UCSD-AML1 (cell line): ENCODE measurements around the gene ADD3.
"Not testable (repeated sequence)": the region's sequence is repeated elsewhere in the genome, so short reads cannot be mapped to it uniquely, and the experiment has no call there.

Experiments
- DNase-seq: peaks from one replicate; lab custom pipeline; 2025; ENCODE audit not compliant: unreplicated experiment; lab: John Stamatoyannopoulos, UW

ADD3 gene

DNA sequence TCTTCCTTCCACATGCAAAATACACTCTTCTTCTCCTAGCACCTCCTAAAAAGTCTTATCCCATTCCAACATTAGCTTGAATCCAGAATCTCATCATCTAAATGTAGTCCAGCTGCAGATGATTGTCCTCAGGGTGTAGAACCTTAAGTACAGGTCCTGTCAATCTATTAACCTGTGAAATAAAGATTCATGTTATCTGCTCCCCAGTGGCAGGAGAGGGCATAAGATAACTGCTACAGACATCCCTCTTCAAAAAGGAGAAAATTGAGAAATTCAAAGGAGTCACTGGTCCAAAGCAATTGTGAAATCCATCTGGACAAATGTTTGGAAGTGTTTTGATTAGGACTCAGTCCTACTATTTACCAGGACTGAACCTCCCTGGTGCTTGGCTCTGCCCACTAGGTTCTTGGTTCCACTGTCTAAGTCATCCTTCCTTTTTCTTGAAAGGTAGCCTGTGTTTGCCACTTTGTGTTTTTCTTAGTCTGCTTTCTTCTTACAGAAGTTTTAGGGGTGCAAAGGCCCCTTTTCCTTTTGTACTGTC, 96.2 kb downstream of the ADD3 start:
- no peak for DNase-seq

DNA sequence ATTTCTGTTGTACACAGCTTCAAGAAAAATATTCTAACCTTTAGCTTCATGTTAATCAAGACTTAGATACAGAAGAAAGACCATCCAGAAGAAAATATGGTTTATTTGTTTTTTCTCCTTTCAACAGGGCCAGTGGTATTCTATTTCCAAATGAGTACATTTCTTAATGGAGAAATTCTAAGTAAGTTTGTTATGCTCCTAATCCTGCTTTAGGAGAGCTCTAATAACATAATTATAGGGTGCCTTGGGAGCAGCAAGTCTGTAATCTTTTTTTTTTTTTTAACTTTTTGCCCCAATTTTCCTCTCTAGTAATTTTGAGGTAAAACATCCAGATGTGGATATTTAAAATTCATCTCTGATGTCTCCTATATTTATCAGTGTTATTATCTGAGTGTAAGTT, 98.1 kb downstream of the ADD3 start:
- no peak for DNase-seq

DNA sequence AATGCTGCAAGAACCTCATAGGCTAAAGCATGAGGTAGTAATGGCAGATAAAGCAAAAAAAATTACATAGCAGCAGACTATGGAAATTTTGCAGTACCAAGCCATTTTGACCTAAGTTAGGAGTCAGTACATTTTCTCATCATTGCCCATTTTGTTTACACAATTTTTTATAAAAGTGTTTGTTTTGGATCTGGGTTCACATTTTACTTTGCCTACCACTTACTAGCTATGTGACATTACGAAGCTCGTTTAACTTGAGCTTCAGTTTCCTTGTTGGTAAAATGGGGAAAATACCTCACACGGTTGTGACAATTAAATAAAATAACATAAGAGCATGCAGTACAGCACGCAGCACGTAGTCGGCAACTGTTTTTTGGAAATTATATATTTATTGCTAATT, 99.6 kb downstream of the ADD3 start:
- DNase-seq: no peak

DNA sequence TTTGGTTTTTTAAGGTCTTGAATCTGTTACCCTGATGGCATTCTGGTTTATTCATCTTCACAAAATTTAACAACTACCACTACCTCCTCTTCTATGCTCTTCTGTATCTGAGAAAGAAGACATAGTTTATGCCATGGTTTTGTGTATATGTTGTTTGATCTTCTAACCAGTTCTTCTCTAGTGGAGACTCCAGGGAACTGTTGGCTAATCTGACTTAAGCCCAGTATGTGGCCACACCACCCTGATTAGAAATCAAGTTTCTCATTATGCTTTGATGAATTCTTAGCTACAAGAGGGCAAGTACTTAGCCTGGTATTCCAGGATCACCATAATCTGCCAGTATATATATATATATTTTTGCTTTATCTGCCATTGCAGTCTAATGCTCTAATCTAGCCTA, 100.1 kb downstream of the ADD3 start:
- no peak for DNase-seq

DNA sequence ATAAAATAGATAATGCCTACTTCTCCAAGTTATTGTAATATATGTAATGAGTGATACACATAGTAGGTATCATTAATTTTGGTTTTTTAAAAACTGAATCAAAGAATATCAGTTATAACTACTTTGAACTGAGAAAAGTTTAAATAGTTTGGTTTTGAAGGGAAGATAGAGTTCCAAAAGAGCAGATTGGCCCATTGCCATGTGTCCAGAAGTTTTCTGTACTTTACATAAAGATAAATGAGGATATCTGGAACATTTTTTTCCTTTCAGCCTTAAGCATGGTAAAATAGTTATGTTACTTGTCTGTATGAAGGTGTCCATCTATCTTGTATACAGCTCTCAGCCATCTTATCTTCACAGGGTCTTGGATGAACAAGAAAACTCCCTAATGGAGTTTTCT, 101.7 kb downstream of the ADD3 start:
- DNase-seq: no peak

DNA sequence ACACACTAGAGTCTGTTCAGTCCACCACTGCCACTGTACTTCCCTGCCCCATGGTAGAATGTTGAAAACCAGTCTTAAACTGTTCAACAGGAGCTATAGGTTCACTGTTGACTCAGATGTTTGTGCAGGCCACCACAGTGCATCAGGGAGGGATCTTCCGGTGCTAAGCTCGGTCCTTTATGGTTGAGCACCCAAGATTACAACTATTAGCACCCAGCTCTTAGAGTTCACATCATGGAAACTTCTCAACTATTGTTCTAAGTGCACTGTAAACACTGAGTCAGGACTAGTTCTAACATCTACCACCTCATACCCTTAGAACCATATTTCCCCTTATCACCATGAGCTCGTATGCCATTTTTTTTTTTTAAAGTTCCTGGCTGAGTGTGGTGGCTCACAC, 102.6 kb downstream of the ADD3 start:
- DNase-seq: no peak

DNA sequence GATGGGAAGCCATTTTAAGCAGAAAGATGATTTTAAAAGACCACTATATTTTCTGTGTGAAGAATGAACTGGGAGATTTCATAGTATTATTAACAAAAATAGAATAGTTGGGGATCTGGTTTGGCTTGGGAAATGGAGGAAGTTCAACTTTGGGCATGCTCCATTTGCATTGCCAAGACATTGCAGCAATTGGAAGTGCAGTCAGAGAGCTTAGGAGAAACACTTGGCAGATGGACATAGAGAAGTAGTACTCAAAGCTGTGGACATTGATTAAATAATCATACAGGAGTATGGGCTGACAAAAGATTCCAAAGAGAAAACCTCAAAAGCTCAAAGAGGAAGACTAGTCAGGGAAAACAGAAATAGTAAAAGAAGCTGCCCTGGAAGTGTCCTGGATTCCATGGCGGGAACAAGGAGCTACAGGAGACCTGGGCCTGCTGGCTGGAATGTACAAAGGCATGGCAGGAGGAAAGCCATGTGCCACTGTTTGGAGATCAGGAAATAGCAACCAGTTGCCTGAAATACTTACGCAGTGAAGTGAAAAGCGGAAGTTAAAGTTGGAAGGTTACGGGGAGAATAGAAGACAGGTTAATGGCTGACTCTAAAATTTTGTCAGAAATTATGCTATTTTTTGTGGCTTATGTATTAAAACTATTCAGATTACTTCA, 106.0 kb downstream of the ADD3 start:
- DNase-seq: no peak

DNA sequence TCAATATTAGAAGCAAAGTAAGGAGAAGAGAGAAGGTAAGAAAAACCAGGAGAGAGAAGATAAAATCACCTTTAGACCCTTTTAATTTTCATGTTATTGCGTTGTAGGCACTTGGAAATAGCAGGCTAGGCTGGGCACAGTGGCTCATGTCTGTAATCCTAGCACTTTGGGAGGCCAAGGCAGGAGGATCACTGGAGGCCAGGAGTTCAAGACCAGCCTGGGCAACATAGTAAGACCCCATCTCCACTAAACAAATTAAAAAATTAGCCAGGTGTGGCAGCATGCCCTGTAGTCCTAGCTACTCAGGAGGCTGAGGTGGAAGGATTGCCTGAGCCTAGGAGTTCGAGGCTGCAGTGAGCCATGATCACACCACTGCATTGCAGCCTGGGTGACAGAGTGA, 106.9 kb downstream of the ADD3 start:
- not testable (repeated sequence) for DNase-seq

DNA sequence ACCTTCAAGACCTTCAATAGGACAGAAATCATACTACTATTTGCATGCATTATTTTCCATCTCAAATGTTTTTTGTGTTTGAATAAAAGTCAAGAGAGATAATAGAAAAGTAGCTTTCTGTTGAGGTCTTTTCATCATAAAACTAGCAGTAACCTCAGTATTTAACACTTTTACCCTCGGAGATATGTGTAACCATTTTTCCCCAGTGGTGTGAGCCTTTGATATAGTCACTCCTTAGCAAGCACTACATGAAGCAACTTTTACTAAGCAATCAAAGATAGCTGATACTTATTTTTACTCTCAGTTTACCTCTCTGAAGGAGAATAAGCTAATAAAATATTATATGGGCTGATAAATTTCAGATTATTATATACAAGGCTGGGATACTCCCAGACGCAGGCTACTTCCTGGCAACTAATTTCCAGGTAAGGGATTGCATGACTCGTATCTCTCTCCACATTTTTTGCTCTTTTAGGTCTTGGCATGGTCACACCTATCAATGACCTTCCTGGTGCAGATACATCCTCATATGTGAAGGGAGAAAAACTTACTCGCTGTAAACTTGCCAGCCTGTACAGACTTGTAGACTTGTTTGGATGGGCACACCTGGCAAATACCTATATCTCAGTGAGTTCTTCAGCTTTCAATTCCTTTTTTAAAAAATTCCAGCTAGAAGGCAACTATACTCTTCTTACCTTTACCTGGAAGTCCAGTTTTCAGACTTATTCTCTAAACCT, 108.2 kb downstream of the ADD3 start:
- no peak for DNase-seq

DNA sequence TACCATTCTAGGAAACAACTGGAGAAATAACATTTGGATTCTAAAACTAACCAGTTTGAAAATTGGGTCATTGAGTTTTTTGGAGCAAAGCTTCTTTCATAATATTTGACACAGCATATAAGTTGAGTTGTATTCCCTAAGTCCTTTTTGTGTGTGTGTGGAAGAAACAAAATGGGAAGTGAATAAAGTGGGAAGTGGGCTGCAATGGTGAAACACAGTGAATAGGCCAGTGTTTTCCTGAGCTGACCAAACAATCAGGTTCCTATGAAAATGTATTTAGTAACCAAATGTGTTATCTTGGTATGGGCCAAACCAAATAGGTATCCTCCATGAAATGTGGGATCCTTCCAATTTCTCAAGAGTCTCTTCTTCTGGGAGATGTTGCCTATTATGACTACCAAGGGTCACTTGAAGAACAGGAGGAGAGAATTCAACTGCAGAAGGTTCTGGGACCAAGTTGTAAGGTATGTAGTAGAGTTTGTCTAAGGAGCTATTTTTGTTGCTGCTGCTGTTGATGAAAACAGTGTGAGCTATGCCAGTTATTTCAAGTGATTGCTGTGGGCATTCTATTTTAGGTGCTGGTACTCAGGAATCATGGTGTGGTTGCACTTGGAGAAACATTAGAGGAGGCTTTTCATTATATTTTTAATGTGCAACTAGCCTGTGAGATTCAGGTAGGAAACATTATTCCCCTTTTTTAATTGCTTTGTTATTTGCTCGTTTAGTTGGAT, 111.3 kb downstream of the ADD3 start:
- no peak for DNase-seq

DNA sequence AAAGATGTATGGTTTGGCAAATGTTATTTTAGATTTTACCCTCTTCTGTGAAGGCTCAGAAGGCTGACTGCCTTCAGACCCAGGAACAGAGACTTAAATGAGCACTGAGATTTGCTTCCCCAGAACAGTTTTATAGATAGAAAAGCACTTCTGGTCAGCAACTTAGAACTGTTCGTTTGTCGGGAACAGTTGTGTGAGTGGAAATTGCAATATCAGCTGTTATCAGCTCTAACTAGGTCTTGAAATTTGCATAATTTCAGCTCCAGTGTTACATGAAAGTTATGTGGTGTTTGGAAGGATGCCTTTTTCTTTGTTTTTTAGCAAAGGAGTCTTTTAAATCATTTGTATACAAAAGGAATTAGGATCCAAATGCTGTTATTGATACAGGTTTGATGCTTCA, 115.8 kb downstream of the ADD3 start:
- no peak for DNase-seq

DNA sequence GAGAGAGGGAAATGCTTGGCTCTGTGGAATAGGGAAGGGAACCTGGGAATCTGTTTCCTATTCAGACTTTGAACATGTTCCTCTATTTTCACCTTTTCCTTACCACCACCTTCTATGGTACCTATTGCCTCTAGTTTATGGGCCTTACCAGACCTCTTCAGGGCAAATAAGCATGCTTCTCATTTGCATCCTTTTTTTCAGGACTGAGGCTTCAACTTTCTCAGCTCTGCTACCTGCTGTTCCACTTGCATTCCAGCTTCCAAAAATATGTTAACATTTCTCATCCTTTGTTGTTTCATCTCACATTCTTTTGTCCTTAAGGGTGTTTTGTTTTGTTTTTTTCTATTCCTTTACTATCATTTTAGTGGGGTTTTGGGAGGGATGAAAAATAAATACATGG, 121.7 kb downstream of the ADD3 start:
- DNase-seq: no peak

DNA sequence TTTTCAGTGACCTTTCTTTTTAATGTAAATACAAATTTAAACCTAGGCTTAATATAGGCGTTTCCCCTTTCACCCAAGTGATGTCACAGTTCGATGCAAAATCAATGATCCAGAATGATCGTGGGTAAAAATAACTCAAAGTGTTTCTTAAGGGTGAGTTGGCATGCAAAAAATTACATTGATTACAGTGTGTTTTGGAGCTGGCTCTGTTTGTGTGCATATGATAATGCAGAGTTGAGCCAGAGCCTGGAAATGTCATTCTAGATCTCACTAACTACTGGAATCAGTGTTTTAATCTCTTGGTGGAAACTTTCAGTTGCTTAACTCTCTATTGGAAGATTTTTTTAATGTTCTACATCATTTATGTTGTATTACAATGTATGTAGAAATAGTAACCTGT, 127.1 kb downstream of the ADD3 start:
- no peak for DNase-seq

DNA sequence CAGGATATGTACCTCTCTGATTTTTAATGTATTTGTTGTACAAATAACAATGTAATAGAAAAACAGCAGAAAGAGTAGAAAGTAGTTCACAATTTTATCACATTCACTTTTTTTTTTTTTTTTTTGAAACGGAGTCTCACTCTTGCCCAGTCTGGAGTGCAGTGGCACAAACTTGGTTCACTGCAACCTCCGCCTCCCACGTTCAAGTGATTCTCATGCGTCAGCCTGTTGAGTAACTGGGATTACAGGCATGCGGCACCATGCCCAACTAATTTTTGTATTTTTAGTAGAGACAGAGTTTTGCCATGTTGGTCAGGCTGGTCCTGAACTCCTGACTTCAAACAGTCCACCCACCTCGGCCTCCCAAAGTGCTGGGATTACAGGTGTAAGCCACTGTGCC, 128.1 kb downstream of the ADD3 start:
- DNase-seq: not testable (repeated sequence)

DNA sequence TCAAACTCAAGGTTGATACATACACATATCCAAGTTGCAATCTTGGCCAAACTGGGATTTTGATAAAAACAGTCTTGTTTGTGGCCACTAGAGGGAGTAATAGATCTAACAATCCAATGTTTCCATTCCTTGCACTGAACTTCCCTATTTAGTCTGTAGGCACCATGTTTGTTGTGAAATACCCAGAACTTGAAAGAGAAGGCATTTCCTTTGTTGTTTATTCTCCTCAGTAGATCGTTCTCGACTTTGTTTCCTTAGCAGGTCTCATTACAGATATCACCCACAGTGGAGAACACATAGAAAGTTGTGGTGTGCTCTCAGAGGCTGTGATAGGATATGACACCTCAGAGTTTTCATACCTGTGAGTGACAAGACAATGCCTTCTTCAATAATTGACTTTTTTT, 129.4 kb downstream of the ADD3 start:
- DNase-seq: no peak

DNA sequence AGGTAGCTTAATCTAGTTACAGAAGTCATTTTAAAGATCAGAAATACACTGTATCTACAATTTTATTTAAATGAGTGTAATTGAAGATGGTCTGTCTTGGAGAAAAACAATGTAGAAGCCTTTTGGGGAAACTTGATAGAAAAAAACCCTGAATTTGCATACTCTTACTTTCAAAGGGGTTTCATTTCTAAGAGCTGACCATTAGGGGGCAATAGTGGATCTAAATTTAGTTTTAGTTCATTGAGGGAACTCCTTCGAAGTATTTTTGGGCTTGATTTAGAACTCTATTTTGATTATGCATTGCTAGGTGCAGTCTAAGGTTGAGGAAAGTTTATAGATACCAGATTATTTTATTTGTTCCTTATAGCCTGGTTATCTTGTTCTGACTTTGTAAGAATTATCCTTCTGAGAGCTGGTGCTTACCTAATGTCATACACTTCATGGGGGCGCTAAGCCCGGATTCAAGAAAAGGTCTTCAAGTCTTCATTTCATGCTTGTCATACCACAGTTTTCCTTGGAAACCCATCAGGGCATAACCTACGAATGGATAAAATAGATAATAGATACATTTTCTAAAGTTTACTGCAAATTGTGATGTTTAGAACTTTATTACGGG, 130.5 kb downstream of the ADD3 start:
- DNase-seq: no peak

DNA sequence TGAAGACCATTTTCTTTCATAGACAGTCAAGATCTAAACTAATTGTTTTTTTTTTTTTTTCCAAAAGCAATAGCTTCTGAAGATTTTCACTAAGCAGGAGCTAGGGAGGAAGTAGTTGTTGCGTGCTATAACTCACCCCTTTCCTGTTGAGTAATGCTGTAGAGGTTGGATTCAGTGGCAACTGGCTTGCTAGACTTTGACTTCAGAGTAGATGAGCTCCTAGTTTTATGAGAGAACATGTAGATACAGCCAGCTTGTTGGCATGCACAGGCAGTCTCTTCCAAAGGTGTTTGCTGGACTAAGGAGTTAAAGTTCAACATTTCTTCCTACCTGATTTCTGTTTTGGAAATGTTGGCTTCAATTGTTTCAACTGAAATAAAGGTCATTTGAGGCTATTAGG, 133.4 kb downstream of the ADD3 start:
- DNase-seq: no peak

DNA sequence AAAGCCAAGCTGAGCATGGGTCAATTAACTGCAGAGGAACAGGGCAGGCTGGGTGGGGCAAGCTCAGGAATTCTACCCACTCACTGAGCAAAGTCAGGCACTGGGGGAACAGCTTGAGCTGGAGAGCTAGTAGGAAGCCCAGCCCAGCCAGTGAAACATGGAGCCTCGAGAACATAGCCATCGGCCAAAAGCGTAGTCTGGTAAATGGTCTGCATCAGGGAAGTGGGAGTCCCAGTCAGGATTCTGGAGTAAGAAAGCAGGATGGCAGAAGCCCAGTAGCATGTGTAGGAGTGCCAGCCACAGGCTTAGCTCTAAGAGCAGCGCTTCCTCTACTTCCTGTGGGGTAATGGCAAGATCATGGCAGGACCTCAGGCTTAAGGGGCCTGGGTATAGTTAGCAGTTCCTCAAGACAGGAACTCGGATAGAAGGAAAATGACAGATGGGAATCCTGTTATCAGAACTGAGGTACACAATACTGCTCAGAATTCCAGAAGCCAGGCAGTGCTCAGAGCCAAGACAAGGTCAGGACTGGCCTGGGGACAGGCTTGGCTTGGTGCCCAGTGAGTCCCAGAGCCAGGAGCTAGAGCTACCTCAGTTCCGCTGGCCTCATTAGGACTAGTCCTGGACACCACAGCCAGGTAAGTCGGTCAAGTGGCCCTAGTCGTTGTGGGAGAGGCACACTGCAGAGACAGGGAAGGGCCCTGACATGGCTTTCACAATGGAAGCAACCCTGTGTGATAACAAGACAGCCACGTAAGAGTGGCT, 134.3 kb downstream of the ADD3 start:
- DNase-seq: peak; percentile 75

DNA sequence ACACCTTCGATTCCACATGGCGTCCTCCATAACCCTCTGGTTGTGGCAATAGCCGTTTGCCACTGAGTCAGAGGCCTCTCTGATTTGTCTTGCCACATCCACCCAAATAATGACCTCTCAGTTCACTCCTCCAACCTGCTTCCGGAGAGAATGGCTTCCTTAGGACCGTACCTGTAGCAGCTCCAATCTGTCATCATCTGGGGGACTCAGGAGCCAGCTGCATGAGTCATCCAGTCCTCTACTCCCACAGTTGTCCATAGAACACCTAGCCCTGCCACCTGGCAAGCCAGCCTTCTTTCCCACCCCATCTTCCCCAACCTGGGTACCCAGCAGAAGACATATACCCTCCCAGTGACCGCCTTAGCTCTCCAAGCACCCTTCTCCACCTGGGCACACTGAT, 135.2 kb downstream of the ADD3 start:
- no peak for DNase-seq

DNA sequence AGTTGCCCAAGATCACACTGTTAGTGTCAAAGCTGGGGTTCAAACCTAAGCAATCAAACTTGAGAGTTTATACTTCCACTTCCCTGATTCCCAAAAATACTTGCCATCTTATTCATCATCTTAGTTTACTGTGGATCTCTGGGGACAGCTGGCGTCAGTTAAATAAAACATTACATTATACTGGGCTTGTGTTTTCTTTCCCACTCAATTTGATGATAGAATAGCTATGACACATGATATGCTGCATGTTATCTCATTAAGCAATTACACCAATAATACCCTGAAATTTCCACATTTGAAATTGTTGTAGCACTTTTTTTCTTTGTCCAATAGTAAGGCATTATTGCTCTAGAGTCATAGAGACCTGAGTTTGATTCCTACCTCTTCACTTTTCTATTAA, 136.7 kb downstream of the ADD3 start:
- no peak for DNase-seq

DNA sequence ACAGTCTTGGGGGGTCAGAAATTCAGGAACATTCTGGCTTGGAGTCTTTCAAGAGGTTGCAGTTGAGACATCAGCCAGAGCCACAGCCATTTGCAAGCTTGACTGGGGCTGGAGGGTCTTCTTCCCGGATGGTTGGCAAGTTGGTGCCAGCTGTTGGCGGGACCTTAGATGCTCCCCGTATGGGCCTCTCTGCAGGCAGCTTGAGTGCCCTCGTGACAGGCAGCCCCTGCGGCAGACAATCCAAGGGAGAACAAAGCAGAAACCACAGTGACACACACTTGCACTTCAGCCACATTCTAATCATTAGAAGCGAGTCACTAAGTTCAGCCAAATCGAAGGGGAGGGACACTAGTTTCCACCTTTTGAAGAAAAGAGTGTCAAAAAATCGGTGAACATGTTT, 140.2 kb downstream of the ADD3 start:
- peak; percentile 23 for DNase-seq
